Activated CD4-positive, alpha-beta T cell treated with anti-CD3 and anti-CD28 coated beads, Interleukin-2, amount 10 ng/mL, durations not matched to agents 24 days and 14 days (primary cell): ENCODE results near the gene AIPL1. TPM values are rescaled to one million over a fixed set of nuclear protein-coding genes. Genes with fewer than 3 reads are reported as not detected.

Source experiments
- DNase-seq: peaks from one replicate; pipeline ENCODE4 v3.0.0; 2022
- H3K27ac Mint-ChIP-seq: one replicate; pipeline ENCODE4 v1.8.0; 2022; ENCODE audit warnings: mild to moderate bottlenecking, mixed read lengths
- H3K27me3 Mint-ChIP-seq: one replicate; pipeline ENCODE4 v1.8.0; 2022; ENCODE audit warnings: mixed read lengths
- H3K36me3 Mint-ChIP-seq: one replicate; pipeline ENCODE4 v1.8.0; 2022; ENCODE audit warnings: low read depth, mild to moderate bottlenecking, mixed read lengths
- H3K4me1 Mint-ChIP-seq: one replicate; pipeline ENCODE4 v1.8.0; 2021; ENCODE audit warnings: mixed read lengths
- H3K4me3 Mint-ChIP-seq: one replicate; pipeline ENCODE4 v1.8.0; 2022; ENCODE audit warnings: mild to moderate bottlenecking, moderate library complexity, mixed read lengths
- H3K9me3 Mint-ChIP-seq: one replicate; pipeline ENCODE4 v1.8.0; 2021; ENCODE audit warnings: mixed read lengths
- intact Hi-C: fragments of 100-400 bp; cut with micrococcal nuclease; formaldehyde crosslinking; loops from one replicate; pipeline ENCODE4 v1.15.1; 2023
- total RNA-seq: library from RNA; stranded (reverse); gene quantifications from 2 replicates; pipeline ENCODE4 v1.2.3, GENCODE V29; 2022

The AIPL1 gene
- total RNA-seq, 1 donor from 2014 or later: not detected

DNA sequence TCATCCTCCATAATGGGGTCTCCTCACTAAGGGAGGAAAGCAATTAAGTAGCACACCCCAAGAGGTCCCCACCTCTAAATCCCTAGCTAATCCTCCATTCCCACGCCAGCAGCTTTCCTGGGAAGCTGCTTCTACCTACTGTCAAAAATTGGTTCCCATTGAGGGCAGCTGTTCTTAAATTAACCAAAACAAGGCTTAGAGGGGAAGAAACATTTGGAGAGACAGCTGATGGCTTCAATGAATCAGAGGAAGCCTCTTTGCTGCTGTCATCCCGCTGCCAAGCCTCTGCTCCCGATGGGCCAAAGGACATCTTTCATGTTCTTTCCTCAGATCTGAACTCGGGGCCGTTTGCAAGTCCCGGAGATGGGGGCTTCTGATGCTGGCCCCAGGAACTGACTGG, 26.6 kb downstream of the AIPL1 start:
- intact Hi-C loops: no loop called here
- no peaks in the 10 kb centered on the region for H3K4me1 Mint-ChIP-seq
- peaks cover 6% of the 10 kb centered on the region for H3K27me3 Mint-ChIP-seq
- no peak overlapping the region for H3K27ac Mint-ChIP-seq
- no peaks in the 10 kb centered on the region for H3K9me3 Mint-ChIP-seq
- H3K4me3 Mint-ChIP-seq: no peak overlapping the region
- H3K36me3 Mint-ChIP-seq: no peaks in the 10 kb centered on the region
- no peak for DNase-seq

DNA sequence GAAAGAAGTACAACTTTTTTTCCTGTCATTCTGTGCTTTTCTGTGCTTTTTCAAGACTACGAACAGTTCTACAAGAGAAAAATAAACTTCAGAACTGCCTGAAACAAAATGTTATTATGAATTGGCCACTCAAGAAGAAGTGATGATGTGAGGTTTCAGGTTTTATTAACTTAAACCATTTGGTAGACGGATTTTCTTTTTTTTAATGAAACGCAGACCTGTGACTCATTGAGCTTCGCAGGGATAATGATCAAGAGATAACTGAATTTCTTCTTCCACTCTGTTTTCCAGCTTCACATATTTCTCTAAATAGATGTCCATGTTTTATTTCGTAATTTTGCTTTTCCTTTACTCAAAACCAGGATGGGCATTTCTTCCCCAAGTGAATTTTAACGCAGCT, 32.7 kb downstream of the AIPL1 start:
- DNase-seq: no peak
- H3K4me3 Mint-ChIP-seq: no peak overlapping the region
- no peak overlapping the region for H3K27ac Mint-ChIP-seq
- H3K36me3 Mint-ChIP-seq: no peaks in the 10 kb centered on the region
- no peaks in the 10 kb centered on the region for H3K9me3 Mint-ChIP-seq
- no peaks in the 10 kb centered on the region for H3K4me1 Mint-ChIP-seq
- H3K27me3 Mint-ChIP-seq: peaks cover 12% of the 10 kb centered on the region
- intact Hi-C loops: no loop called here

GRCh38 chr17:6398955-6399354, 36.0 kb downstream of the AIPL1 start:
- H3K4me3 Mint-ChIP-seq: no peak overlapping the region
- intact Hi-C loops: no loop called here

DNA sequence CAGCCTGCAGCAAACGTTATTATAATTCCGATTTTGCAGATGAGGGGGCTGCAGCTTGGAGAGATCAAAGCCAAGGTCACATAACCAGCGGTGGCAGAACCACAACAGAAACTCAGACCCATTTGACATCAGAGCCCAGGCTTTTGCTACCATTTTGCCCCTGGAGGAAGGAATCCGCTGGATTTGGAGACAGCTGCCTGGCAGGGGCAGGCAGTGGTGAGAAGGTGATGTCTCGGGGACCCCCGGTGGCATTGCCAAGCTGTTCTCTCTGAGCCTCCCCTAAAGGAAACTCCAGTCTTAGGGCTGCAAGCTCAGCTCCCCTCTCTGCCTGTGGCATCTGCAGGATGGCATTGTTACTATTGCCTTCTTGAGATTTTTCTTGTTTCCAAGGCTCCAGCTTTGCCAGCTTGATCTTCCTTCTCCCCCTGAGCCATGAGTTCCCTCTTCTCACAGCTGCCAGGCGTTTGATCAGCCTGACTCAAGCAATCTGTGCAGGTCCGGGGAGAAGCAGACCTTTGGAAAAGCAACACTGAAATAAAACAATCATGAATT, 40.8 kb downstream of the AIPL1 start:
- Mint-ChIP-seq H3K36me3 (no peaks in the 10 kb centered on the region), H3K27me3 (peaks cover 10% of the 10 kb centered on the region), H3K4me3 (no peak overlapping the region), H3K27ac (no peak overlapping the region), H3K4me1 (no peaks in the 10 kb centered on the region), H3K9me3 (no peaks in the 10 kb centered on the region)
- DNase-seq: no peak
- intact Hi-C loops: no loop called here

More at GRCh38 chr17:6398955-6399354, 36.0 kb downstream of the AIPL1 start:
- DNase-seq: no peak
- Mint-ChIP-seq H3K36me3 (no peaks in the 10 kb centered on the region), H3K27me3 (peaks cover 19% of the 10 kb centered on the region), H3K4me1 (no peaks in the 10 kb centered on the region), H3K9me3 (no peaks in the 10 kb centered on the region), H3K27ac (no peak overlapping the region)

- Mint-ChIP-seq H3K27me3 (peaks cover 10% of the 10 kb centered on the region), H3K36me3 (no peaks in the 10 kb centered on the region), H3K4me3 (no peak overlapping the region), H3K27ac (no peak overlapping the region), H3K9me3 (no peaks in the 10 kb centered on the region), H3K4me1 (no peaks in the 10 kb centered on the region)
- no peak for DNase-seq
- intact Hi-C loops: no loop called here
These were observed 41.5 kb downstream of the AIPL1 start for GRCh38 chr17:6393351-6393952.

DNA sequence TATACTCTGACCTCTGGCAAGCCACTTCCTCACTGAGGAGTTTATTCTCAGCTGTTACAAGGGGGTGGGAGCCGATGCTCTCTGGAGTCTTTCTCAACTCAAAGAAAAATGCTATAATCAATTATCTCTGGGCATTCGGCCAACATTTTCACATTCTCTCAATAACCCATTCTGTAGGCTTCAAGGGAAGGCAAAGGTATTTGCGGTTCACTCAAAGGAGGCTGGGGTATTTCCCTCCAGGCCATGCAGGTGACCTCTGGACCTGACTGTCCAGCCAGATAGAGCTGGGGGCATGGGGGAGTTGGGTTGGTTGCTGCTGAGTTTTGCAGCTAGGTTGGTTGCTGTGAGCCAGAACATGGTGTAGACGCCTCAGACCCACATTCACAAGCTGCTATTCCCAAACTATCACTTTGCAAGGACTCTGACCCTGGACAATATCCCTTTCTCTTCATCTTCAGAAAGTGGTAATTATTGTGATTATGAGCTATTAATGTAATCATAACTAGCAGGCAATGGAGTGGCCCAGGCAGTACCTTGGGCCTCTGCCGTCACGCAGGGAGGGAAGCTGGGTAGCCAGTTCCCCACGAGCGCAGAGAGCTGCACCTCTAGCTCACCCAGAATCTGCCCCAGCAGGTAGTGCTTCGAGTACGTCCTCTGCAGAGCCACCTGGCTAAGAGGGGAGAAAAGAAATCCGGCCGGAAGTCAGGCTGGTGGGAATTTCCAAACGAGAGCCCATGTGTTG, 42.1 kb downstream of the AIPL1 start:
- Mint-ChIP-seq H3K27me3 (peaks cover 8% of the 10 kb centered on the region), H3K9me3 (no peaks in the 10 kb centered on the region), H3K36me3 (no peaks in the 10 kb centered on the region), H3K27ac (no peak overlapping the region), H3K4me1 (no peaks in the 10 kb centered on the region), H3K4me3 (no peak overlapping the region)
- DNase-seq: no peak
- intact Hi-C loops: no loop called here

- Mint-ChIP-seq H3K27ac (no peak overlapping the region), H3K9me3 (no peaks in the 10 kb centered on the region), H3K4me3 (no peak overlapping the region), H3K27me3 (no peaks in the 10 kb centered on the region), H3K4me1 (no peaks in the 10 kb centered on the region), H3K36me3 (no peaks in the 10 kb centered on the region)
- intact Hi-C loops: no loop called here
- no peak for DNase-seq
These were observed 46.5 kb downstream of the AIPL1 start for GRCh38 chr17:6388416-6388815.

- Mint-ChIP-seq H3K27ac (no peak overlapping the region), H3K9me3 (no peaks in the 10 kb centered on the region), H3K27me3 (no peaks in the 10 kb centered on the region), H3K4me3 (no peak overlapping the region), H3K36me3 (no peaks in the 10 kb centered on the region), H3K4me1 (no peaks in the 10 kb centered on the region)
- DNase-seq: no peak
- intact Hi-C loops: no loop called here
These were observed 47.1 kb downstream of the AIPL1 start for GRCh38 chr17:6387858-6388257.

DNA sequence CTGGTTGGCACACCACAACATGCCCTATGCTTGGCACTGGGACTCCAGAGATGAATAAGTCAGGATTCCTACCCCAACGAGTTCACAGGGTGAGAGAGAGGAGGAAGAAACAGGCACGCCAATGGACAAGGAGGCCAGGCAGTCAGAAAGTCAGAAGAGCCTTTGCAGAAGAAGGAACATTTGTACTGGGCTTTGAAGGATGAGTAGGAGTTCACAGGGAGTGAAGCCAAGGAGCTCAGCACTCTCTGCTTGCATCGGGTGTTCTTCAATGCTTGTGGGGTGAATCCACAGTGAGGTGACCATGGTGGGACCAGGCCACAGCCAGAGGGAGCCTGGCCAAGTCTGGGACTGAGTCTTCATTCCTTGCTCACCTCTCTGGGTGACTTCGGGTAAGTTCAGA, 47.5 kb downstream of the AIPL1 start:
- intact Hi-C loops: no loop called here
- Mint-ChIP-seq H3K36me3 (no peaks in the 10 kb centered on the region), H3K4me3 (no peak overlapping the region), H3K27me3 (no peaks in the 10 kb centered on the region), H3K9me3 (no peaks in the 10 kb centered on the region), H3K27ac (no peak overlapping the region), H3K4me1 (no peaks in the 10 kb centered on the region)
- no peak for DNase-seq

DNA sequence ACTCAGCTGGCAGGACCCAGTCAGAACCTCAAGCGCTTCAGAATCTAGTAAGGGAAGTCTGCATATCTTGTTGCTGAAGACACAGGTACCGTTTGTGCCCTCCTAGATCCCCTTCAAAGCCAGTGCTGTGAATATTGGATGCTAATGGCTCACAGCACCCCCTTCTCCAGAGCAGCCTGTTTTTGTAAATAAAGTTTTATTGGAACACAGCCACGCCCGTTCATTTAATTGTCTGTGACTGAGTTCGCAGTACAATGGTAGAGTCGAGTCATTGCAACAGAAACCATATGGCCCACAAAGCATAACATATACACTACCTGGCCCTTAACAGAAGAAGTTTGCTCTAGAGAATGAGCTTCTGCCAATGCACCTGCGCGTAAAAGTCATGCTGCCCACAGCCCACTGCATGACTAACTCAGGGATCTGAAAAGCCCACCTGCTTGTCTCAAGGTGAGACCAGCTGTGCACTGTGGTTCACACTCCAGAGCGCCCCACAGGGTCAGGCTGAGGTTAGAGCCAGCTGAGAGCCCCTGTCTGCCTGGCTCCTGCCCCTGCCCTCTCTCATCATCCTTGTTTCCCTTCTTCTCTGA, 48.8 kb downstream of the AIPL1 start:
- H3K4me1 Mint-ChIP-seq: no peaks in the 10 kb centered on the region

DNA sequence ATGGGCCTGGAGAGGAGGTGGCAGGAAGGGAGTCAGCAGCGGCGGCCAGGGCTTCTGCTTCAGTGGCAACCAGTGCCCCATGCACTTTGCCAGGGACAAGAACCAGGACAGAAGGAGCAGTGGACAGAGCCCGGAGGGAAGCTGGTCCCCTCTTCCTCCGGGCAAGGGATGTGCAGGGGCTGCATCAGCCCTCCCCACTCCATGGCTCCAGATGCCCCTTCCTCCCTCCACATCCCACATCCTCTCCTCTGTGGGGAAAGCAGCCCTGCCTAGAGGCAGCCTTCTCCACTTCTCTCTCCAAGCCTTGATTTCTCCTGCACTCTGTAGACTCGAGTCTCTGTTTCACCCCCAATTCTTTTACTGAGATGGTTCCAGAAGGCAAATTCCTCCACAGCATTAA, 50.4 kb downstream of the AIPL1 start:
- no peak for DNase-seq
- Mint-ChIP-seq H3K27ac (no peak overlapping the region), H3K4me1 (no peaks in the 10 kb centered on the region), H3K9me3 (no peaks in the 10 kb centered on the region), H3K4me3 (no peak overlapping the region), H3K36me3 (no peaks in the 10 kb centered on the region), H3K27me3 (no peaks in the 10 kb centered on the region)
- intact Hi-C loops: no loop called here

More for the DNA sequence above, 48.8 kb downstream of the AIPL1 start:
- H3K4me3 Mint-ChIP-seq: no peak overlapping the region
- H3K27ac Mint-ChIP-seq: no peak overlapping the region
- no peaks in the 10 kb centered on the region for H3K9me3 Mint-ChIP-seq
- no peaks in the 10 kb centered on the region for H3K36me3 Mint-ChIP-seq
- DNase-seq: no peak
- H3K27me3 Mint-ChIP-seq: no peaks in the 10 kb centered on the region
- intact Hi-C loops: no loop called here

DNA sequence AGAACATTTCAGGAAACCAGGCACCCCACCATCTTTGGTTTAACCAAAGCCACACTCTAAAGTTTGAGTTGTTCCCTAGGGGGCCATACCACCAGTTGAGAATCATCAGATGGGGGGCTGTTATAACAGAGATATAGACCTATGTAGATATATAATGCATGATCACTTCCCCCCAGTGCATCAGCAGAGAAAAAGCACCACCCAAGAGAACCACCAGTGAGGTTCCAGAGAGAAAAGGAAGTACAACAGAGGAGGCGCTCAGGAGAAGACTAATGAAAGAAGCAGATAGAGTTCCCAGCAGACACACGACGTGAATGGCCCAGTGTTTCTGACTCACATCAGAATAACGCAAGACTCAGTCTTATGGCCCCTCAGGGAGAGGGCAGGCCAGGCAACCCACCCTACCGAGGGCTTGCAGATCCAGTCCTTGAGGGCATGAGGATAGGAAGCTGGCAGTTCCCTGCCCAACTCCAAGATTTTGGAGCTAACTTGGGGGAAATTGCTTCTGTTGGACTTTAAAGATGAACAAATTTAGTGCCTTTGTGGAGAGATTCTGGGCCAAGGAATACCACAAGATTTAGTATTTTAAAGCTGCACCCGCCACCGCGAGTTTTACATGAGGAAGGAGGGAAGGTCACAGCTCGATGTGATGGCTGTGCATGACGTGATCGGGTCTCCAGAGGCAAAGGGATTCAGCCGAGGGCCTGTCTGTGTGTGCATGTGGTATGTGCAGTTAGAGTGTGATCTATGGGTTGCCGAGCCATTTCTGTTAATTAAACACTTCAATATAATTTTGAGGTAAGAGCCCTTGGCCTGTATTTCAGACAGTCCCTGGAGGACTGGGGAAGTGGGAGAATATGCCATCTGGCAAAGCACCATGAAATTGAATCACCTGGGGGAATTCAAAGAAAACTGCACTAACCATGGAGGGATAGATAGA, 53.1 kb downstream of the AIPL1 start:
- intact Hi-C loops: no loop called here
- H3K27ac Mint-ChIP-seq: no peak overlapping the region

DNA sequence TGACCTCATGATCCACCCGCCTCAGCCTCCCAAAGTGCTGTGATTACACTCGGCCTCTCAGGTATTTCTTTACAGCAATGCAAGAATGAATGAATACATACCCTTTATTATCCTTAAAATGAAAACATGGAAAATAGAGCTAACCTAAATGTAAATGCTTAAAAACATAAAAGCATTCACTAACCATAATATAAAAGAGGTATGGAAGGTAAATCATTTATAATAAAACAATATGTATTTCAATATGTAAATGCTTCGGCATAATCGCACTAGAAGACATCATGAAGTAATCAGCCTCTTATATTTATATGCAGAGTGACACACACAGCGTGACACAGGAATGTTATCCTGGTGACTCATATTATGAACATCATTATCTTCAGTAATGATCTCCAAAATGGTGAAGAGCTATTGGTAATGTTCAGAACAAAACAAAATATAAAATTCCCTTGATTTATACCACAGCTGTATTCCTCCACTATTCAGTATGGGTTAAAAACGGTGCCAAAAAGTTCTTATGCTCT, 53.9 kb downstream of the AIPL1 start:
- peaks cover 3% of the 10 kb centered on the region for H3K27me3 Mint-ChIP-seq
- H3K9me3 Mint-ChIP-seq: peaks cover 5% of the 10 kb centered on the region
- no peak overlapping the region for H3K27ac Mint-ChIP-seq
- no peak for DNase-seq
- H3K4me1 Mint-ChIP-seq: no peaks in the 10 kb centered on the region
- no peak overlapping the region for H3K4me3 Mint-ChIP-seq
- no peaks in the 10 kb centered on the region for H3K36me3 Mint-ChIP-seq
- intact Hi-C loops: no loop called here

More for the DNA sequence above, 53.1 kb downstream of the AIPL1 start:
- Mint-ChIP-seq H3K4me3 (no peak overlapping the region), H3K27me3 (peaks cover 3% of the 10 kb centered on the region), H3K9me3 (peaks cover 5% of the 10 kb centered on the region), H3K36me3 (no peaks in the 10 kb centered on the region), H3K4me1 (no peaks in the 10 kb centered on the region)
- DNase-seq: no peak
